Astrocyte of the cerebellum (primary cell): ENCODE results near the gene ZIC4.

Experiments
- DNase-seq: peaks from one replicate; pipeline ENCODE4 v3.0.0-alpha.2; 2011; ENCODE audit warnings: low read depth
- H3K4me3 ChIP-seq: 2 replicates; pipeline ENCODE4 v1.5.1; 2011; ENCODE audit warnings: mild to moderate bottlenecking, low read depth, low read length, moderate library complexity
- CTCF ChIP-seq: IDR thresholded peaks from 2 replicates; pipeline ENCODE4 v1.5.1; 2012; ENCODE audit warnings: low read length, low read depth, moderate library complexity, mild to moderate bottlenecking; ENCODE audit errors: missing control alignments
- in situ Hi-C: cut with HindIII; loops from 2 replicates; pipeline ENCODE4 v1.10.0; 2017; ENCODE audit warnings: low sequenced_read_pairs

The ZIC4 gene

GRCh38 chr3:147427746-147428145 is 21.4 kb upstream of the ZIC4 start:
- TF ChIP-seq CTCF: no peak
- in situ Hi-C loops: loop anchor here (10.0 kb wide), 1 partner anchor 657 kb away; no protein-coding TSS in a partner anchor
- peak overlapping the region; percentile 10 for H3K4me3 ChIP-seq

GRCh38 chr3:147426931-147427330 is 20.6 kb upstream of the ZIC4 start:
- TF ChIP-seq CTCF: no peak
- DNase-seq: no peak
- in situ Hi-C loops: loop anchor here (10.0 kb wide), 1 partner anchor 658 kb away; no protein-coding TSS in a partner anchor
- H3K4me3 ChIP-seq: no peak overlapping the region

More at GRCh38 chr3:147427746-147428145, 21.4 kb upstream of the ZIC4 start:
- DNase-seq: no peak

GRCh38 chr3:147425388-147425850 is 19.1 kb upstream of the ZIC4 start:
- in situ Hi-C loops: loop anchor here (10.0 kb wide), 1 partner anchor 659 kb away; no protein-coding TSS in a partner anchor
- no peak for TF ChIP-seq CTCF
- H3K4me3 ChIP-seq: peak overlapping the region; percentile 46
- no peak for DNase-seq

GRCh38 chr3:147424581-147425387 is 18.4 kb upstream of the ZIC4 start:
- in situ Hi-C loops: loop anchor here (10.0 kb wide), 1 partner anchor 660 kb away; no protein-coding TSS in a partner anchor
- H3K4me3 ChIP-seq: peak overlapping the region; percentile 46
- DNase-seq: no peak
- TF ChIP-seq CTCF: no peak

- peak overlapping the region; percentile 46 for H3K4me3 ChIP-seq
- in situ Hi-C loops: loop anchor here (10.0 kb wide), 1 partner anchor 661 kb away; no protein-coding TSS in a partner anchor
- peak; percentile 84 for DNase-seq
- no peak for TF ChIP-seq CTCF
These were observed 17.6 kb upstream of the ZIC4 start for GRCh38 chr3:147423798-147424580.

GRCh38 chr3:147423537-147423797 is 17.1 kb upstream of the ZIC4 start:
- in situ Hi-C loops: loop anchor here (10.0 kb wide), 1 partner anchor 661 kb away; no protein-coding TSS in a partner anchor
- TF ChIP-seq CTCF: no peak
- no peak for DNase-seq
- H3K4me3 ChIP-seq: peak overlapping the region; percentile 46
